HepG2 (cell line): ENCODE data around the gene SLC11A1. TPM values are rescaled to one million over a fixed set of nuclear protein-coding genes. Genes with fewer than 3 reads are reported as not detected.

Experiments
- E2F5 ChIP-seq: sonication (generic); formaldehyde crosslinking; conservative IDR thresholded peaks from 2 replicates; pipeline ENCODE4 v1.4.0; 2020; ENCODE audit warnings: missing genetic modification reagents
- FOSL1 ChIP-seq: sonication (generic); formaldehyde crosslinking; IDR thresholded peaks from 2 replicates; pipeline ENCODE4 v1.9.0; 2021; ENCODE audit warnings: missing genetic modification reagents, borderline replicate concordance
- FOXO4 ChIP-seq: sonication (generic); formaldehyde crosslinking; conservative IDR thresholded peaks from 2 replicates; pipeline ENCODE4 v1.8.1; 2023; ENCODE audit warnings: missing genetic modification reagents
- GATA4 ChIP-seq: sonication (generic); IDR thresholded peaks from 2 replicates; pipeline ENCODE4 v1.6.1; 2016; ENCODE audit warnings: antibody characterized with exemption, low read depth, borderline replicate concordance
- KLF16 ChIP-seq, 2 experiments: sonication (generic) in 1 of 2; formaldehyde crosslinking in 1 of 2; IDR thresholded peaks; 2 replicates each; pipeline versions ENCODE4 v1.6.1 to v1.8.0; 2016 to 2023; ENCODE audit warnings: missing genetic modification reagents in 2 of 2, missing compliant biosample characterization in 1 of 2
- MAFG ChIP-seq: sonication (generic); formaldehyde crosslinking; IDR thresholded peaks from 2 replicates; pipeline ENCODE4 v1.5.1; 2020; ENCODE audit warnings: mild to moderate bottlenecking, missing genetic modification reagents
- RERE ChIP-seq: IDR thresholded peaks from 2 replicates; pipeline ENCODE4 v1.6.1; 2016; ENCODE audit warnings: low read depth, missing genetic modification reagents, missing compliant biosample characterization
- ZMAT5 ChIP-seq: sonication (generic); formaldehyde crosslinking; IDR thresholded peaks from 2 replicates; pipeline ENCODE4 v1.5.0; 2020; ENCODE audit warnings: mild to moderate bottlenecking, low read depth, missing genetic modification reagents, borderline replicate concordance
- ZNF234 ChIP-seq: sonication (generic); formaldehyde crosslinking; conservative IDR thresholded peaks from 2 replicates; pipeline ENCODE4 v1.5.1; 2020; ENCODE audit warnings: mild to moderate bottlenecking, missing genetic modification reagents
- ZNF280B ChIP-seq: sonication (generic); formaldehyde crosslinking; IDR thresholded peaks from 2 replicates; pipeline ENCODE4 v1.5.0; 2020; ENCODE audit warnings: missing genetic modification reagents, mild to moderate bottlenecking, borderline replicate concordance
- ZNF382 ChIP-seq: sonication (generic); formaldehyde crosslinking; IDR thresholded peaks from 2 replicates; pipeline ENCODE4 v1.5.0; 2020; ENCODE audit warnings: missing genetic modification reagents, mild to moderate bottlenecking, borderline replicate concordance
- ZNF564 ChIP-seq: sonication (generic); formaldehyde crosslinking; IDR thresholded peaks from 2 replicates; pipeline ENCODE4 v1.8.1; 2023; ENCODE audit warnings: mild to moderate bottlenecking, missing genetic modification reagents
- ZNF574 ChIP-seq: sonication (generic); formaldehyde crosslinking; IDR thresholded peaks from 2 replicates; pipeline ENCODE4 v1.4.0; 2020; ENCODE audit warnings: missing genetic modification reagents
- ZNF670 ChIP-seq: sonication (generic); formaldehyde crosslinking; IDR thresholded peaks from 2 replicates; pipeline ENCODE4 v1.8.0; 2022; ENCODE audit warnings: mild to moderate bottlenecking, missing genetic modification reagents, borderline replicate concordance
- polyA plus RNA-seq, 8 experiments: library from polyadenylated mRNA; depleted of rRNA in 3 of 8; stranded (reverse) in 7 of 8; unstranded in 1 of 8; fragments of >200 nt; fragmentation: Illumina TruSeq in 4 of 8; extraction: Trizol in 4 of 8; gene quantifications; 2 replicates each; pipeline versions ENCODE4 v1.2.1 to v1.2.3, GENCODE V29; 2011 to 2016; ENCODE audit warnings: low read depth in 4 of 8, missing spikeins in 1 of 8, mixed read lengths in 1 of 8; ENCODE audit not compliant: insufficient read depth in 1 of 8
- total RNA-seq, 5 experiments: library from RNA; depleted of rRNA; stranded (reverse); fragments of >200 nt; fragmentation: Illumina TruSeq; extraction: Trizol; gene quantifications; 2 replicates each; pipeline ENCODE4 v1.2.3, GENCODE V29; 2016; ENCODE audit warnings: low read depth in 1 of 5

SLC11A1 gene
- total and polyA plus RNA-seq, 2 of the 13 experiments (the other 11 are each of a cell fraction or from before 2014, with no cell fraction given) = 0.33 to 2.3 TPM

GRCh38 chr2:218406209-218406948 lies 24.3 kb downstream of the SLC11A1 start (continued):
- TF ChIP-seq ZNF574 (CRISPR knock-in tag) (peak; percentile 63; the same call in 1 of the 2 replicates), MAFG (no peak), RERE (CRISPR knock-in tag) (peak; percentile 27; the same call in 1 of the 2 replicates), FOXO4 (CRISPR knock-in tag) (no peak), ZNF382 (CRISPR knock-in tag) (no peak), GATA4 (no peak), ZNF234 (CRISPR knock-in tag) (no peak), ZNF564 (CRISPR knock-in tag) (no peak; the same call in 1 of the 2 replicates), ZNF670 (CRISPR knock-in tag) (peak; percentile 74; the same call in 1 of the 2 replicates), KLF16 (CRISPR knock-in tag; IDR thresholded peaks at IDR 0.05) (peak in 1 of 2 experiments; percentile 80; a peak in 1 of 4 replicates), FOSL1 (no peak), ZMAT5 (no peak), E2F5 (CRISPR knock-in tag) (0 out of 2 replicates have a peak, but pooled peaks have one; percentile 44), ZNF280B (CRISPR knock-in tag) (no peak)
